H9 (cell line): Measurements from ENCODE around the gene NDUFB2. TPM values are rescaled to one million over a fixed set of nuclear protein-coding genes. Genes with fewer than 3 reads are reported as not detected.

ENCODE experiments used
- DNase-seq: peaks from one replicate; pipeline ENCODE4 v3.0.0-alpha.2; 2017
- H2AFZ ChIP-seq: one replicate; pipeline ENCODE4 v1.6.1; 2013; ENCODE audit warnings: mild to moderate bottlenecking, low read length, control low read depth, moderate library complexity
- H2AK5ac ChIP-seq: 2 replicates; pipeline ENCODE4 v1.6.1; 2013; ENCODE audit warnings: low read length, control low read depth, mixed read lengths; ENCODE audit not compliant: insufficient read length
- H2BK120ac ChIP-seq: one replicate; pipeline ENCODE4 v1.6.1; 2013; ENCODE audit warnings: low read depth, mild to moderate bottlenecking, low read length, control low read depth, inconsistent platforms; ENCODE audit not compliant: poor library complexity, severe bottlenecking
- H2BK12ac ChIP-seq: 2 replicates; pipeline ENCODE4 v1.6.1; 2013; ENCODE audit warnings: low read length, control low read depth, mixed read lengths, low read depth; ENCODE audit not compliant: insufficient read length
- H2BK15ac ChIP-seq: 2 replicates; pipeline ENCODE4 v1.6.1; 2013; ENCODE audit warnings: low read depth, low read length, control low read depth
- H2BK20ac ChIP-seq: one replicate; pipeline ENCODE4 v1.6.1; 2013; ENCODE audit warnings: low read depth, mild to moderate bottlenecking, low read length, control low read depth, inconsistent platforms; ENCODE audit not compliant: poor library complexity, severe bottlenecking
- H2BK5ac ChIP-seq: 2 replicates; pipeline ENCODE4 v1.6.1; 2013; ENCODE audit warnings: low read length, control low read depth, mixed read lengths; ENCODE audit not compliant: insufficient read length
- H3K14ac ChIP-seq: 2 replicates; pipeline ENCODE4 v1.6.1; 2013; ENCODE audit warnings: low read length, control low read depth; ENCODE audit not compliant: insufficient read depth
- H3K18ac ChIP-seq: 2 replicates; pipeline ENCODE4 v1.6.1; 2013; ENCODE audit warnings: low read depth, mild to moderate bottlenecking, mixed read lengths, low read length, control low read depth; ENCODE audit not compliant: insufficient read length
- H3K23ac ChIP-seq: 2 replicates; pipeline ENCODE4 v1.6.1; 2013; ENCODE audit warnings: low read length, control low read depth, mixed read lengths, low read depth; ENCODE audit not compliant: insufficient read length
- H3K23me2 ChIP-seq: 2 replicates; pipeline ENCODE4 v1.6.1; 2013; ENCODE audit warnings: low read depth, mild to moderate bottlenecking, mixed read lengths, low read length, control low read depth; ENCODE audit not compliant: insufficient read length, poor library complexity, severe bottlenecking
- H3K27ac ChIP-seq: 2 replicates; pipeline ENCODE4 v1.5.1; 2013; ENCODE audit warnings: low read length, control low read depth, mixed read lengths, low read depth; ENCODE audit not compliant: insufficient read length
- H3K27me3 ChIP-seq: 2 replicates; pipeline ENCODE4 v1.6.1; 2013; ENCODE audit warnings: low read length, control low read depth, inconsistent platforms; ENCODE audit not compliant: insufficient read depth
- H3K4ac ChIP-seq: 2 replicates; pipeline ENCODE4 v1.6.1; 2013; ENCODE audit warnings: low read depth, mild to moderate bottlenecking, control low read depth, inconsistent platforms, low read length, moderate library complexity
- H3K4me1 ChIP-seq: 2 replicates; pipeline ENCODE4 v1.6.1; 2013; ENCODE audit warnings: low read length, control low read depth, inconsistent platforms; ENCODE audit not compliant: insufficient read depth
- H3K4me2 ChIP-seq: 2 replicates; pipeline ENCODE4 v1.6.1; 2013; ENCODE audit warnings: low read length, control low read depth, mixed read lengths; ENCODE audit not compliant: insufficient read length, insufficient read depth
- H3K56ac ChIP-seq: 2 replicates; pipeline ENCODE4 v1.6.1; 2013; ENCODE audit warnings: low read depth, mild to moderate bottlenecking, mixed read lengths, low read length, control low read depth; ENCODE audit not compliant: insufficient read length
- H3K79me1 ChIP-seq: 2 replicates; pipeline ENCODE4 v1.6.1; 2013; ENCODE audit warnings: low read depth, mild to moderate bottlenecking, moderate library complexity, low read length, control low read depth, inconsistent platforms; ENCODE audit not compliant: insufficient read depth, poor library complexity, severe bottlenecking
- H3K79me2 ChIP-seq: 2 replicates; pipeline ENCODE4 v1.6.1; 2013; ENCODE audit warnings: low read length, control low read depth, inconsistent platforms; ENCODE audit not compliant: insufficient read depth
- H3K9ac ChIP-seq: 2 replicates; pipeline ENCODE4 v1.6.1; 2013; ENCODE audit warnings: low read length, control low read depth, mixed read lengths; ENCODE audit not compliant: insufficient read length; ENCODE audit errors: extremely low read depth
- H3K9me3 ChIP-seq: one replicate; pipeline ENCODE4 v1.6.1; 2013; ENCODE audit warnings: low read depth, low read length, inconsistent platforms; ENCODE audit not compliant: control insufficient read depth
- H3T11ph ChIP-seq: one replicate; pipeline ENCODE4 v1.6.1; 2013; ENCODE audit warnings: mild to moderate bottlenecking, low read length, control low read depth, inconsistent platforms
- H4K20me1 ChIP-seq: one replicate; pipeline ENCODE4 v1.6.1; 2013; ENCODE audit not compliant: control insufficient read depth, insufficient read length, insufficient read depth
- H4K5ac ChIP-seq: 2 replicates; pipeline ENCODE4 v1.6.1; 2013; ENCODE audit warnings: low read depth, mild to moderate bottlenecking, mixed read lengths, low read length, control low read depth; ENCODE audit not compliant: insufficient read length
- H4K8ac ChIP-seq: replicated peaks from 2 replicates; pipeline ENCODE4 v1.6.1; 2013; ENCODE audit warnings: low read length, control low read depth, mixed read lengths, low read depth; ENCODE audit not compliant: insufficient read length
- H4K91ac ChIP-seq: 2 replicates; pipeline ENCODE4 v1.6.1; 2013; ENCODE audit warnings: low read depth, mild to moderate bottlenecking, moderate library complexity, mixed read lengths, low read length, control low read depth; ENCODE audit not compliant: insufficient read length
- H3K27ac Mint-ChIP-seq, 3 experiments: 2 replicates in 2 of 3; 3 replicates in 1 of 3; pipeline ENCODE4 v1.8.0; 2020 to 2021; ENCODE audit warnings: mixed read lengths in 3 of 3, mild to moderate bottlenecking in 1 of 3, moderate library complexity in 1 of 3
- H3K27me3 Mint-ChIP-seq: 2 replicates; pipeline ENCODE4 v1.8.0; 2021; ENCODE audit warnings: low read depth, mild to moderate bottlenecking, moderate library complexity, mixed read lengths
- H3K36me3 Mint-ChIP-seq, 3 experiments: 2 replicates in 2 of 3; 3 replicates in 1 of 3; pipeline ENCODE4 v1.8.0; 2020 to 2021; ENCODE audit warnings: low read depth in 3 of 3, mixed read lengths in 3 of 3; ENCODE audit not compliant: insufficient read depth in 1 of 3
- H3K4me1 Mint-ChIP-seq, 2 experiments: 2 replicates each; pipeline ENCODE4 v1.8.0; 2020; ENCODE audit warnings: mixed read lengths in 2 of 2
- H3K4me3 Mint-ChIP-seq, 2 experiments: 2 replicates in 1 of 2; 3 replicates in 1 of 2; pipeline ENCODE4 v1.8.0; 2020 to 2021; ENCODE audit warnings: mild to moderate bottlenecking in 2 of 2, mixed read lengths in 2 of 2, moderate library complexity in 1 of 2
- H3K9me3 Mint-ChIP-seq, 2 experiments: 2 replicates in 1 of 2; 3 replicates in 1 of 2; pipeline ENCODE4 v1.8.0; 2020; ENCODE audit warnings: mild to moderate bottlenecking in 2 of 2, mixed read lengths in 2 of 2, moderate library complexity in 1 of 2
- WGBS: extraction: QIAGEN DNeasy Blood & Tissue Kit; methylation state at CpG from one replicate; pipeline ENCODE4 v1.1.7; 2013; ENCODE audit warnings: missing lambda C conversion rate, low lambda C conversion rate, mixed read lengths; ENCODE audit not compliant: insufficient read length; ENCODE audit errors: extremely low coverage; 5-methylcytosine and 5-hydroxymethylcytosine counted together
- total RNA-seq: library from RNA; stranded (reverse); gene quantifications from 2 replicates; pipeline ENCODE4 v1.2.1, GENCODE V29; 2021
- TF ChIP-seq, protein P1 (sequence below): fragments of 200-600 bp; sonication (generic); conservative IDR thresholded peaks from 3 replicates; pipeline ENCODE4 v1.8.0; 2021; ENCODE audit warnings: antibody characterized with exemption, mild to moderate bottlenecking

Gene NDUFB2
- total RNA-seq, 1 experiment from 2014 or later, result 177 TPM

DNA sequence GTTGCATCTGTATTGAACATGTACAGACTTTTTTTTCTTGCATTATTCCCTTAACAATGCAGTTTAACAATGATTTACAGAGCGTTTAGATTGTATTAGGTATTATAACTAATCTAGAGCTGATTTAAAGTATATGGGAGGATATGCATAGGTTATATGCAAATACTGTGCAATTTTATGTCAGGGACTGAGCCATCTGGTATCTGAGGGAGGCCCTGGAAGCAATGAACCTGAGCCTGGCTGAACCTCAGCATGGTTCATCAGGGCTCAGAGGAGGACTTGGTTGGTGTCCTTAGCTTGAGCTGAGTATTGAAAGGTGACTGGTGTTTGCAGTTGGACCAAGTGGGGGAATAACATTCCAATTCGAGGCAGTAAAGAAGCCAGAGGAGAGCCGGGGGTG lies 19.0 kb upstream of the NDUFB2 start:
- no peaks in the 10 kb centered on the region for H3K79me2 ChIP-seq
- no peak overlapping the region for H3K14ac ChIP-seq
- H3K27me3 Mint-ChIP-seq, result peaks cover 3% of the 10 kb centered on the region; the same call in 1 of the 2 replicates
- peaks cover 6% of the 10 kb centered on the region for H3K23me2 ChIP-seq
- no peaks in the 10 kb centered on the region; the same call in 1 of the 2 replicates for H3K27me3 ChIP-seq
- no peak for DNase-seq
- no peak overlapping the region for H2BK20ac ChIP-seq
- no peak overlapping the region for H3T11ph ChIP-seq
- H4K8ac ChIP-seq, result no peak overlapping the region
- peaks cover 1 to 27% (median 10%) of the 10 kb centered on the region in 3 experiments; a peak in 6 of 7 replicates for H3K36me3 Mint-ChIP-seq
- H4K20me1 ChIP-seq, result no peaks in the 10 kb centered on the region
- H3K79me1 ChIP-seq, result no peaks in the 10 kb centered on the region
- H3K4me2 ChIP-seq, result no peak overlapping the region
- no peaks in the 10 kb centered on the region for H3K9me3 ChIP-seq
- TF ChIP-seq, protein P1, sequence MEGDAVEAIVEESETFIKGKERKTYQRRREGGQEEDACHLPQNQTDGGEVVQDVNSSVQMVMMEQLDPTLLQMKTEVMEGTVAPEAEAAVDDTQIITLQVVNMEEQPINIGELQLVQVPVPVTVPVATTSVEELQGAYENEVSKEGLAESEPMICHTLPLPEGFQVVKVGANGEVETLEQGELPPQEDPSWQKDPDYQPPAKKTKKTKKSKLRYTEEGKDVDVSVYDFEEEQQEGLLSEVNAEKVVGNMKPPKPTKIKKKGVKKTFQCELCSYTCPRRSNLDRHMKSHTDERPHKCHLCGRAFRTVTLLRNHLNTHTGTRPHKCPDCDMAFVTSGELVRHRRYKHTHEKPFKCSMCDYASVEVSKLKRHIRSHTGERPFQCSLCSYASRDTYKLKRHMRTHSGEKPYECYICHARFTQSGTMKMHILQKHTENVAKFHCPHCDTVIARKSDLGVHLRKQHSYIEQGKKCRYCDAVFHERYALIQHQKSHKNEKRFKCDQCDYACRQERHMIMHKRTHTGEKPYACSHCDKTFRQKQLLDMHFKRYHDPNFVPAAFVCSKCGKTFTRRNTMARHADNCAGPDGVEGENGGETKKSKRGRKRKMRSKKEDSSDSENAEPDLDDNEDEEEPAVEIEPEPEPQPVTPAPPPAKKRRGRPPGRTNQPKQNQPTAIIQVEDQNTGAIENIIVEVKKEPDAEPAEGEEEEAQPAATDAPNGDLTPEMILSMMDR, result no peak
- H3K9me3 Mint-ChIP-seq, result no peaks in the 10 kb centered on the region
- no peak overlapping the region for H3K18ac ChIP-seq
- H2BK15ac ChIP-seq, result no peak overlapping the region
- H4K5ac ChIP-seq, result no peak overlapping the region
- no peak overlapping the region for H2AK5ac ChIP-seq
- H3K27ac ChIP-seq, result no peak overlapping the region
- peaks cover 7 to 10% of the 10 kb centered on the region in 2 experiments; a peak in 3 of 4 replicates for H3K4me1 Mint-ChIP-seq
- no peak overlapping the region for H2BK12ac ChIP-seq
- no peak overlapping the region for H3K27ac Mint-ChIP-seq
- no peak overlapping the region for H3K9ac ChIP-seq
- no CpG with 5 or more reads among the region's 3 CpGs for WGBS
- H2BK120ac ChIP-seq, result no peak overlapping the region
- H2BK5ac ChIP-seq, result no peak overlapping the region
- no peak overlapping the region for H3K4ac ChIP-seq
- no peak overlapping the region for H3K4me3 Mint-ChIP-seq
- H4K91ac ChIP-seq, result no peak overlapping the region
- no peak overlapping the region for H2AFZ ChIP-seq
- no peak overlapping the region for H3K56ac ChIP-seq
- no peaks in the 10 kb centered on the region for H3K4me1 ChIP-seq
- H3K23ac ChIP-seq, result no peak overlapping the region
